HepG2 (cell line): ENCODE measurements around the gene RBP3. TPM values are rescaled to one million over a fixed set of nuclear protein-coding genes. Genes with fewer than 3 reads are reported as not detected.

ENCODE experiments used
- ATAC-seq: fragments of 200-7000 bp; cut with Tn5 transposase; 3 replicates; pipeline ENCODE4 v1.9.1; 2020; ENCODE audit warnings: mild to moderate bottlenecking, moderate library complexity
- BruUV-seq: library from RNA; stranded (reverse); fragments of 400-500 nt; replicated peaks from 2 replicates; lab custom pipeline; 2021; lab: Mats Ljungman, UMichigan
- CTCF ChIA-PET: fragments of 300-600 bp; formaldehyde crosslinking; extraction: SDS; loops from one replicate; lab custom pipeline; 2021; ENCODE audit warnings: low total read pairs, inconsistent platforms, low intra/inter-chr PET ratio; lab: Yijun Ruan, JAX
- POLR2A ChIA-PET: fragments of 350-600 bp; sonication (Branson Sonifier 250); formaldehyde crosslinking; loops from one replicate; lab custom pipeline; 2020; ENCODE audit warnings: antibody characterized with exemption, inconsistent platforms; lab: Yijun Ruan, JAX
- DNase-seq: peaks from one replicate; pipeline ENCODE4 v3.0.0-alpha.2; 2015; ENCODE audit warnings: low spot score
- FAIRE-seq: peaks from 3 replicates; lab custom pipeline; 2011; peaks lifted over from hg19 to GRCh38; lab: Jason Lieb, UNC
- H2AFZ ChIP-seq: one replicate; pipeline ENCODE4 v1.6.1; 2011; ENCODE audit warnings: low read length, inconsistent platforms
- H3K27ac ChIP-seq: fragments of 300-600 bp; 3 replicates; pipeline ENCODE4 v1.8.0; 2011; ENCODE audit warnings: mixed run types, mild to moderate bottlenecking, mixed read lengths, low read length, inconsistent platforms; ENCODE audit not compliant: insufficient read depth; ENCODE audit errors: extremely low read length
- H3K27me3 ChIP-seq, 2 experiments: fragments of 200-600 bp in 1 of 2; 2 replicates in 1 of 2; 3 replicates in 1 of 2; pipeline versions ENCODE4 v1.6.0 to v1.8.0; 2011; ENCODE audit warnings: low read length in 2 of 2, mild to moderate bottlenecking in 2 of 2, moderate library complexity in 2 of 2, inconsistent platforms in 1 of 2; ENCODE audit not compliant: insufficient read depth in 2 of 2, control insufficient read depth in 1 of 2
- H3K36me3 ChIP-seq, 2 experiments: fragments of 200-600 bp in 1 of 2; replicated peaks in 1 of 2; 2 replicates in 1 of 2; 3 replicates in 1 of 2; pipeline versions ENCODE4 v1.5.1 to v1.8.0; 2011; ENCODE audit warnings: low read length in 2 of 2, inconsistent platforms in 1 of 2; ENCODE audit not compliant: insufficient read depth in 2 of 2, control insufficient read depth in 1 of 2
- H3K4me1 ChIP-seq: 2 replicates; pipeline ENCODE4 v1.5.1; 2012; ENCODE audit warnings: low read length, inconsistent platforms; ENCODE audit not compliant: insufficient read depth
- H3K4me2 ChIP-seq: 2 replicates; pipeline ENCODE4 v1.6.0; 2011; ENCODE audit warnings: low read depth, low read length, inconsistent platforms
- H3K4me3 ChIP-seq, 3 experiments: fragments of 200-600 bp in 1 of 3; sonication (generic), shearing (Covaris generic) in 1 of 3; replicated peaks in 1 of 3; 2 replicates each; pipeline ENCODE4 v1.5.1; 2011 to 2016; ENCODE audit warnings: low read length in 3 of 3, inconsistent platforms in 2 of 3, low read depth in 2 of 3, mild to moderate bottlenecking in 2 of 3, control low read depth in 1 of 3, mixed read lengths in 1 of 3; ENCODE audit not compliant: insufficient read depth in 1 of 3
- H3K79me2 ChIP-seq: one replicate; pipeline ENCODE4 v1.6.1; 2011; ENCODE audit warnings: low read length, inconsistent platforms; ENCODE audit not compliant: insufficient read depth
- H3K9ac ChIP-seq: 2 replicates; pipeline ENCODE4 v1.6.0; 2011; ENCODE audit warnings: mild to moderate bottlenecking, low read depth, low read length, inconsistent platforms; ENCODE audit not compliant: insufficient read depth
- H3K9me3 ChIP-seq: 2 replicates; pipeline ENCODE4 v1.5.1; 2012; ENCODE audit warnings: mild to moderate bottlenecking, low read length
- H4K20me1 ChIP-seq: 2 replicates; pipeline ENCODE4 v1.6.0; 2011; ENCODE audit warnings: inconsistent platforms, mild to moderate bottlenecking, low read length, moderate library complexity; ENCODE audit not compliant: insufficient read depth
- KDM2A ChIP-seq: sonication (generic); formaldehyde crosslinking; IDR thresholded peaks from 2 replicates; pipeline ENCODE4 v1.4.0; 2020; ENCODE audit warnings: low read depth, missing genetic modification reagents, borderline replicate concordance
- MATR3 ChIP-seq: sonication (generic); formaldehyde crosslinking; IDR thresholded peaks from 2 replicates; pipeline ENCODE4 v1.4.0; 2020; ENCODE audit warnings: missing genetic modification reagents
- MEF2D ChIP-seq: sonication (generic); formaldehyde crosslinking; IDR thresholded peaks from 2 replicates; pipeline ENCODE4 v1.5.1; 2020; ENCODE audit warnings: mild to moderate bottlenecking, missing genetic modification reagents
- SIN3B ChIP-seq: fragments of 150-350 bp; IDR thresholded peaks from 2 replicates; pipeline ENCODE4 v1.6.1; 2014; ENCODE audit warnings: low read length
- SNAI1 ChIP-seq: sonication (generic); formaldehyde crosslinking; IDR thresholded peaks from 2 replicates; pipeline ENCODE4 v1.5.0; 2020; ENCODE audit warnings: mild to moderate bottlenecking, missing genetic modification reagents, borderline replicate concordance
- TOPORS ChIP-seq: sonication (generic); formaldehyde crosslinking; IDR thresholded peaks from 2 replicates; pipeline ENCODE4 v1.8.0; 2023; ENCODE audit warnings: mild to moderate bottlenecking, missing genetic modification reagents
- ZGPAT ChIP-seq: IDR thresholded peaks from 2 replicates; pipeline ENCODE4 v1.6.1; 2016; ENCODE audit warnings: mild to moderate bottlenecking
- ZNF441 ChIP-seq: sonication (generic); formaldehyde crosslinking; IDR thresholded peaks from 2 replicates; pipeline ENCODE4 v1.7.0; 2021; ENCODE audit warnings: missing genetic modification reagents, borderline replicate concordance
- ZNF446 ChIP-seq: sonication (generic); formaldehyde crosslinking; IDR thresholded peaks from 2 replicates; pipeline ENCODE4 v1.5.0; 2020; ENCODE audit warnings: mild to moderate bottlenecking, missing genetic modification reagents
- ZNF484 ChIP-seq: sonication (generic); formaldehyde crosslinking; IDR thresholded peaks from 2 replicates; pipeline ENCODE4 v1.5.1; 2020; ENCODE audit warnings: mild to moderate bottlenecking, low read depth, missing genetic modification reagents, borderline replicate concordance
- ZNF878 ChIP-seq: sonication (generic); formaldehyde crosslinking; IDR thresholded peaks from 2 replicates; pipeline ENCODE4 v1.8.1; 2023; ENCODE audit warnings: mild to moderate bottlenecking, missing genetic modification reagents, moderate library complexity
- WGBS: methylation state at CpG from one replicate; pipeline ENCODE4 v1.1.6; 2017; ENCODE audit warnings: low lambda C conversion rate; 5-methylcytosine and 5-hydroxymethylcytosine counted together
- in situ Hi-C: cut with HindIII; loops from 2 replicates; pipeline ENCODE4 v1.10.0; 2017; ENCODE audit warnings: low pct_unique_long_range_greater_than_20kb; ENCODE audit not compliant: extremely low pct_ligation_motif_present
- intact Hi-C: fragments of 100-400 bp; cut with micrococcal nuclease; formaldehyde crosslinking; loops from one replicate; pipeline ENCODE4 v1.10.0; 2022; ENCODE audit not compliant: unreplicated experiment
- polyA plus RNA-seq, 8 experiments: library from polyadenylated mRNA; depleted of rRNA in 3 of 8; stranded (reverse) in 7 of 8; unstranded in 1 of 8; fragments of >200 nt; fragmentation: Illumina TruSeq in 4 of 8; extraction: Trizol in 4 of 8; gene quantifications; 2 replicates each; pipeline versions ENCODE4 v1.2.1 to v1.2.3, GENCODE V29; 2011 to 2016; ENCODE audit warnings: low read depth in 4 of 8, missing spikeins in 1 of 8, mixed read lengths in 1 of 8; ENCODE audit not compliant: insufficient read depth in 1 of 8
- total RNA-seq, 5 experiments: library from RNA; depleted of rRNA; stranded (reverse); fragments of >200 nt; fragmentation: Illumina TruSeq; extraction: Trizol; gene quantifications; 2 replicates each; pipeline ENCODE4 v1.2.3, GENCODE V29; 2016; ENCODE audit warnings: low read depth in 1 of 5
- TF ChIP-seq, protein P1 (sequence below): sonication (generic); formaldehyde crosslinking; IDR thresholded peaks from 2 replicates; pipeline ENCODE4 v1.5.1; 2020; ENCODE audit warnings: mild to moderate bottlenecking, missing genetic modification reagents
- TF ChIP-seq, protein P2 (sequence below): IDR thresholded peaks from 2 replicates; pipeline ENCODE4 v1.6.1; 2016; ENCODE audit warnings: mild to moderate bottlenecking, missing biosample characterization, missing genetic modification reagents

Gene RBP3
- total and polyA plus RNA-seq, 2 of the 13 experiments (the other 11 are each of a cell fraction or from before 2014, with no cell fraction given): not detected

DNA sequence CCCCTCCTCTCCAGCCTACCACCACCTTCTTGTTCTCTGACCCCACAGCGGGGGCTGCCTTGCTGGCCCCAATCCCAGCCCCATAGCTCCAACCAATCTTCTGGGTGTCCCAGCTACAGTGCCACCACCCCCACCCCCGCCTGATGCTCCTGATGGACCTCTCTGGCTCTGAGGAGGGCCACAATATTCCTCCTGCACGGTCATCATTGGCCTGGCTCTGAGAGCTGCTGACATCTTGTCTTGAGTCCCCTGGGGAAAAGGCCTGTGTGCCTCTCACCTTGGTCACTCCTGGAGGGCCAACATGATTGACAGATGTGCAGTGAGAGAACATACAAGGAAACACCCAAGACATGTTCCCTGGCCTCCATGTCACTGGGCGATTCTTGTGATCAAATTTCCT, 18.3 kb upstream of the RBP3 start:
- H3K27ac ChIP-seq: no peak overlapping the region
- no peaks in the 10 kb centered on the region for H4K20me1 ChIP-seq
- H3K9me3 ChIP-seq: no peaks in the 10 kb centered on the region
- POLR2A ChIA-PET: no interaction called here
- no peak for TF ChIP-seq ZNF878 (CRISPR knock-in tag)
- TF ChIP-seq TOPORS (CRISPR knock-in tag): no peak
- CTCF ChIA-PET: no interaction called here
- no peak overlapping the region for H3K4me3 ChIP-seq
- no peak overlapping the region for H3K9ac ChIP-seq
- H3K4me1 ChIP-seq: peaks cover 8% of the 10 kb centered on the region; the same call in 1 of the 2 replicates
- no peaks in the 10 kb centered on the region for H3K79me2 ChIP-seq
- DNase-seq: no peak
- no TSS peak for BruUV-seq
- intact Hi-C loops (no loop called here), in situ Hi-C loops (no loop called here)
- no peak overlapping the region for H3K4me2 ChIP-seq
- no peaks in the 10 kb centered on the region; a peak in 3 of 5 replicates for H3K27me3 ChIP-seq
- WGBS: 9% methylated on average over 4 of the region's 4 CpGs
- no peak for ATAC-seq
- H3K36me3 ChIP-seq: no peaks in the 10 kb centered on the region
- no peak overlapping the region for H2AFZ ChIP-seq
- FAIRE-seq: no peak

DNA sequence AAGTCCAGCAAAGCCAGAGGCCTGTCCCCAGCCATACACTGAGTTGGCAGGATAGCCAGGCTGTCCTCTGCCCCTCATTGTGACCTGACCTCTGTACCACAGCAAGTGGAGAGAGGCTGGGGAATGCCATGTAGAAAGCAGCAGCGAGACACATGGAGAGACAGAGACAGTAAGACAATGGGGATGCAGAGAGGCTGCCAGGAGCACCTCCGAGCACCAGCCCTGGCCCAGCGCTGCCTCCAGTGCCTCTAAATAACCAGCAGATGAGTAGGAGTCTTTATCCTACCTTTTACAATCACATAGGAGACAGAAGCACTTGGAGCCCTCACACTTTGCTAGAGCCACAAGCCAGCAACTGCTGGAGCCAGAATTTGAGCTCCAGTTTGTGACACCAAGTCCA, 17.8 kb upstream of the RBP3 start:
- BruUV-seq: no TSS peak
- FAIRE-seq (no peak), ATAC-seq (no peak; the same call in 2 of the 3 replicates), DNase-seq (no peak)
- Histone ChIP-seq H3K79me2 (no peaks in the 10 kb centered on the region), H3K27me3 (no peaks in the 10 kb centered on the region; a peak in 3 of 5 replicates), H3K9ac (no peak overlapping the region), H3K4me2 (no peak overlapping the region), H4K20me1 (no peaks in the 10 kb centered on the region), H3K36me3 (no peaks in the 10 kb centered on the region), H3K27ac (no peak overlapping the region), H3K4me1 (peaks cover 8% of the 10 kb centered on the region; the same call in 1 of the 2 replicates), H3K9me3 (no peaks in the 10 kb centered on the region), H3K4me3 (no peak overlapping the region), H2AFZ (no peak overlapping the region)
- intact Hi-C loops: no loop called here
- ChIA-PET POLR2A (no interaction called here), CTCF (no interaction called here)
- 20% methylated on average over 3 of the region's 3 CpGs for WGBS
- in situ Hi-C loops: no loop called here
- TF ChIP-seq KDM2A (CRISPR knock-in tag) (no peak), ZNF446 (no peak), MATR3 (no peak), ZGPAT (CRISPR knock-in tag) (no peak), SIN3B (no peak), MEF2D (CRISPR knock-in tag) (no peak), SNAI1 (CRISPR knock-in tag) (no peak), ZNF484 (no peak), ZNF441 (no peak)
- TF ChIP-seq, protein P1, sequence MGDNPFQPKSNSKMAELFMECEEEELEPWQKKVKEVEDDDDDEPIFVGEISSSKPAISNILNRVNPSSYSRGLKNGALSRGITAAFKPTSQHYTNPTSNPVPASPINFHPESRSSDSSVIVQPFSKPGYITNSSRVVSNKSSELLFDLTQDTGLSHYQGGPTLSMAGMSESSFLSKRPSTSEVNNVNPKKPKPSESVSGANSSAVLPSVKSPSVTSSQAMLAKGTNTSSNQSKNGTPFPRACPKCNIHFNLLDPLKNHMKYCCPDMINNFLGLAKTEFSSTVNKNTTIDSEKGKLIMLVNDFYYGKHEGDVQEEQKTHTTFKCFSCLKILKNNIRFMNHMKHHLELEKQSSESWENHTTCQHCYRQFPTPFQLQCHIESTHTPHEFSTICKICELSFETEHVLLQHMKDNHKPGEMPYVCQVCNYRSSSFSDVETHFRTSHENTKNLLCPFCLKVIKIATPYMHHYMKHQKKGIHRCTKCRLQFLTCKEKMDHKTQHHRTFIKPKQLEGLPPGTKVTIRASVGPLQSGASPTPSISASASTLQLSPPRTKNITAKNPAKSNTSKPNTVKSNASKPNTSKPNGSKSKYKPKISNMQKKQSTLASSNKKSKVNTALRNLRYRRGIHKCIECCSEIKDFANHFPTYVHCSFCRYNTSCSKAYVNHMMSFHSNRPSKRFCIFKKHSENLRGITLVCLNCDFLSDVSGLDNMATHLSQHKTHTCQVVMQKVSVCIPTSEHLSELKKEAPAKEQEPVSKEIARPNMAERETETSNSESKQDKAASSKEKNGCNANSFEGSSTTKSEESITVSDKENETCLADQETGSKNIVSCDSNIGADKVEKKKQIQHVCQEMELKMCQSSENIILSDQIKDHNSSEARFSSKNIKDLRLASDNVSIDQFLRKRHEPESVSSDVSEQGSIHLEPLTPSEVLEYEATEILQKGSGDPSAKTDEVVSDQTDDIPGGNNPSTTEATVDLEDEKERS (CRISPR knock-in tag): no peak
- TF ChIP-seq, protein P2, sequence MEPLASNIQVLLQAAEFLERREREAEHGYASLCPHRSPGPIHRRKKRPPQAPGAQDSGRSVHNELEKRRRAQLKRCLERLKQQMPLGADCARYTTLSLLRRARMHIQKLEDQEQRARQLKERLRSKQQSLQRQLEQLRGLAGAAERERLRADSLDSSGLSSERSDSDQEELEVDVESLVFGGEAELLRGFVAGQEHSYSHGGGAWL: no peak
